Heart left ventricle (tissue), 13 donors: Measurements from ENCODE around the gene RSPO4.

ENCODE experiments used
- POLR2A ChIP-seq, 2 donors: fragments of 450-650 bp; IDR thresholded peaks; one replicate each; pipeline ENCODE4 v1.6.1; 2017; ENCODE audit warnings: antibody characterized with exemption in 2 of 2, mild to moderate bottlenecking in 2 of 2, moderate library complexity in 2 of 2
- TF ChIP-seq, protein P1 (sequence below), 12 donors: fragments of 200-600 bp; sonication (generic) in 4 of 12; IDR thresholded peaks; one replicate each; pipeline versions ENCODE4 v1.5.0 to v1.8.0; 2018 to 2022; ENCODE audit warnings: antibody characterized with exemption in 12 of 12, mild to moderate bottlenecking in 5 of 12
- donor health status: ischemic (EF 13 %, LVEDD 7.1; RV severe dilation, severe dysfunction).
- donor health status: DM: no; HTN: yes; CAD: no.
- donor health status: DM: no; HTN: no; CAD: no.
- donor health status: ischemic (EF 25% LVEDD 6.9; RV normal size, moderate dysfunction).
- donor health status: ischemic (EF 25% LVEDD 5.7; RV mildly dilated, moderate dysfunction).
- donor health status: ischemic (EF 35%, LVEDD 5.7; RV mildly dilated, moderate dysfunction).
- donor health status: nonischemic (EF 11% LVEDD 7.7; RV severe dilation, severe dysfunction).
- donor health status: DM: yes; HTN: yes; CAD: no.
- donor health status: PGD.
- donor health status: ischemic (EF 29% LVEDD 5.4; RV normal size, mild dysfunction).
- donor health status: nonischemic (EF 23%, LVEDD 6.1; RV moderate dilation, normal function).

DNA sequence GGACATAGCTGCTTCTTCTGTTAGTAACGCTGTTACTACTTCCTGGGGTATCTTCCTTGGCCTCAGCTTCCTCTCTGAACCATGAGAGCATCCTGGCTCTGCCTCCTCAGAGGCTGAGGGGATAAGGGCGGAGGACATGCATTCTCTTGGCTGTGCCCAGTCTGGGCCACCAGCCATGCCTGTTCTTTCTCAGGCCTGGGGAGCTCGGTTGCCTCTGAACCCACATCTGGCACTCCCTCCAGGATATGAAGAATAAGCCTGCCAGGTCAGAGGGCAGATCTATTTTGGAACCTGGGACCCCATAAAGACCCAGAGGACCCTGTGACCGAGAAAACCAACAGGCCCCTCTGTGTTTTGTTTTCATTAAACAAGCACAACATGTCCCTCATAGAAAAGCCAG is 79.3 kb downstream of the RSPO4 start:
- no peak for TF ChIP-seq POLR2A (IDR thresholded peaks at IDR 0.05)
- TF ChIP-seq, protein P1, sequence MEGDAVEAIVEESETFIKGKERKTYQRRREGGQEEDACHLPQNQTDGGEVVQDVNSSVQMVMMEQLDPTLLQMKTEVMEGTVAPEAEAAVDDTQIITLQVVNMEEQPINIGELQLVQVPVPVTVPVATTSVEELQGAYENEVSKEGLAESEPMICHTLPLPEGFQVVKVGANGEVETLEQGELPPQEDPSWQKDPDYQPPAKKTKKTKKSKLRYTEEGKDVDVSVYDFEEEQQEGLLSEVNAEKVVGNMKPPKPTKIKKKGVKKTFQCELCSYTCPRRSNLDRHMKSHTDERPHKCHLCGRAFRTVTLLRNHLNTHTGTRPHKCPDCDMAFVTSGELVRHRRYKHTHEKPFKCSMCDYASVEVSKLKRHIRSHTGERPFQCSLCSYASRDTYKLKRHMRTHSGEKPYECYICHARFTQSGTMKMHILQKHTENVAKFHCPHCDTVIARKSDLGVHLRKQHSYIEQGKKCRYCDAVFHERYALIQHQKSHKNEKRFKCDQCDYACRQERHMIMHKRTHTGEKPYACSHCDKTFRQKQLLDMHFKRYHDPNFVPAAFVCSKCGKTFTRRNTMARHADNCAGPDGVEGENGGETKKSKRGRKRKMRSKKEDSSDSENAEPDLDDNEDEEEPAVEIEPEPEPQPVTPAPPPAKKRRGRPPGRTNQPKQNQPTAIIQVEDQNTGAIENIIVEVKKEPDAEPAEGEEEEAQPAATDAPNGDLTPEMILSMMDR (IDR thresholded peaks at IDR 0.05): no peak
